ENCODE results near the gene PLCXD3. TPM values are rescaled to one million over a fixed set of nuclear protein-coding genes. Genes with fewer than 3 reads are reported as not detected.

Gene PLCXD3
- total and polyA plus RNA-seq, 2 of the 8 experiments (the other 6 are each of a cell fraction or from before 2014, with no cell fraction given): 0.03 to 0.07 TPM

DNA sequence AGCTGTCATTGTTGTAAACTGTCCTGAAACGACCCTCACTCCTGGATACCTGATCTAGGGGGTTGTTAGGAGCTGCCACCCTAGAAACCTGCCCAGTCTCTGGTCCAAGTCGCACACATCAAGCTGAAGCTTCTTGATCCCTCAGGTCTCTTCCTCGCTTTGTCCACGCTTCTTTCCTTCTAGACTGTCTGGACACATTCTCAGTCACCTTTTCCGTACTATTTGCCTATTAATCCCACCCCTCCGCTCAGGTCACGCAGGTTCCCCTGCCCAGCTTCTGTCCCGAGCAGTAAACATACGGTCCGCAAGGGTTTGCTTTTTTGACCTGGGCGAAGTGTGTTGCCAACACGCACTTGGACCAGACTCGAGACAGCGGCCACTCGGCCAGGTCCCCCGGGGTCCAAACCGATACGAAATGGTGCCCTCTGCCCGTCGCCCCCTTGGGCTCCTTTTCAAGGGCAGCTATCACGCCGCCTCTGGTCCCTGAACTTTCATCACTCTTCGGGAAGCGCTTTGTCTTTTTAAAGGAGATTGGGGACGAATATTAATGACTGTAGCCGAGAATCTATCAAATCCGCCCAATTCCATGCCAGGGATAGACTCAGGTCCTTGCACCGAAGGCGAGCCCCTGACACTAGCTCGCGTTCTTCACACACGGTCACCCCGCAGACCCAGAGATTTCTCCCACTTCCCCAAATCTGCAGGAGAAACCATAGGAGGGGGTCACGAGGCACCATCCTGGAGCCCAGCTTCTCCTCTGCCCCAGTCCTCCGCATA, 814 bp downstream of the PLCXD3 start:
- H4K91ac ChIP-seq (replicated peaks; ENCODE audit: insufficient read length, low read length): no peak overlapping the region
- H3K9me3 ChIP-seq (ENCODE audit: insufficient read depth in 2 of 2, low read depth in 1 of 2, low read length in 1 of 2): no peaks in the 10 kb centered on the region
- no peak overlapping the region for H3K9ac ChIP-seq (replicated peaks in 1 of 4; ENCODE audit: extremely low read depth in 1 of 4, low read depth in 3 of 4, low read length in 3 of 4)
- no peak overlapping the region for H2BK5ac ChIP-seq (ENCODE audit: low read depth, low read length)
- no peaks in the 10 kb centered on the region for H3K79me1 ChIP-seq (ENCODE audit: low read depth, low read length)
- no peak overlapping the region for H4K5ac ChIP-seq (ENCODE audit: insufficient read length, low read depth, low read length)
- no peak overlapping the region for H3K27ac ChIP-seq (ENCODE audit: low read depth, low read length)
- H3K79me2 ChIP-seq (ENCODE audit: control insufficient read depth in 1 of 2, insufficient read depth in 2 of 2, low read length in 2 of 2): no peaks in the 10 kb centered on the region
- H3K56ac ChIP-seq (replicated peaks; ENCODE audit: insufficient read length, low read depth, low read length): no peak overlapping the region
- POLR2A ChIA-PET (ENCODE audit: partially characterized antibody): no interaction called here
- H3K4me1 ChIP-seq (replicated peaks in 1 of 4; ENCODE audit: control insufficient read depth in 3 of 4, insufficient read depth in 4 of 4, low read length in 3 of 4): peaks cover 0 to 10% (median 3%) of the 10 kb centered on the region in 4 experiments; a peak in 4 of 7 replicates
- H3K4me2 ChIP-seq (ENCODE audit: insufficient read depth in 1 of 2, low read depth in 2 of 2, low read length in 2 of 2): peak overlapping the region; percentile 97 to 100
- peaks cover 11% of the 10 kb centered on the region for H3K23me2 ChIP-seq (ENCODE audit: low read depth, low read length)
- H2BK12ac ChIP-seq (ENCODE audit: low read depth, low read length): no peak overlapping the region
- DNase-seq (ENCODE audit: low read depth in 1 of 2, low spot score in 2 of 2): peak in 1 of 2 experiments; percentile 54
- no peak for FAIRE-seq
- peak overlapping the region; percentile 84 for H2AFZ ChIP-seq (ENCODE audit: low read length)
- H2BK20ac ChIP-seq (ENCODE audit: low read length): no peak overlapping the region
- H3K4me3 ChIP-seq (ENCODE audit: extremely low read depth in 1 of 4, insufficient read depth in 2 of 4, low read depth in 3 of 4, low read length in 4 of 4): peak overlapping the region; percentile 58 to 68 (median 63)
- whole genome bisulfite sequencing, 2 experiments (ENCODE audit: extremely low coverage in 1 of 2, insufficient coverage in 1 of 2, insufficient read length in 1 of 2, insufficient replicate concordance in 2 of 2, low coverage in 1 of 2, low lambda C conversion rate in 2 of 2, missing lambda C conversion rate in 1 of 2): 42% methylated on average over 29 of the region's 35 CpGs; no CpG with 5 or more reads in 1 of the 2 experiments
- no peak overlapping the region for H3K18ac ChIP-seq (ENCODE audit: extremely low read depth, low read length)
- H2BK120ac ChIP-seq (replicated peaks; ENCODE audit: low read depth, low read length): no peak overlapping the region
- CTCF ChIA-PET (ENCODE audit: partially characterized antibody): interaction anchor here (0.6 to 4.7 kb wide), 10 partner anchors 14 to 1291 kb away, joined by 3 to 19 read pairs (median 4); no protein-coding TSS in a partner anchor
- peak overlapping the region; percentile 63 for H4K8ac ChIP-seq (ENCODE audit: extremely low read depth, insufficient read depth, low read length)
- no peak overlapping the region; the same call in 1 of the 2 replicates for H2BK15ac ChIP-seq (ENCODE audit: low read length)
- no peak overlapping the region for H3K23ac ChIP-seq (ENCODE audit: insufficient read length)
- no peak overlapping the region for H3K4ac ChIP-seq (replicated peaks; ENCODE audit: insufficient read length, low read depth, low read length)
- H3K36me3 ChIP-seq (ENCODE audit: control insufficient read depth in 2 of 4, insufficient read depth in 4 of 4, low read length in 3 of 4): no peaks in the 10 kb centered on the region
- H2AK5ac ChIP-seq (ENCODE audit: low read depth, low read length): no peak overlapping the region
- no peak overlapping the region for H3K14ac ChIP-seq (ENCODE audit: insufficient read length)
- H3K27me3 ChIP-seq (replicated peaks in 1 of 4; ENCODE audit: control insufficient read depth in 3 of 4, extremely low read depth in 1 of 4, insufficient read depth in 3 of 4, low read length in 3 of 4): peaks cover 7 to 27% (median 24%) of the 10 kb centered on the region in 4 experiments
- no peaks in the 10 kb centered on the region for H4K20me1 ChIP-seq (replicated peaks in 1 of 2; ENCODE audit: control insufficient read depth in 1 of 2, insufficient read depth in 2 of 2, low read length in 2 of 2)
- TF ChIP-seq RAD21 (IDR thresholded peaks at IDR 0.05 in 1 of 2, conservative IDR thresholded peaks at IDR 0.05 in 1 of 2; ENCODE audit: low read depth in 2 of 2, low read length in 2 of 2) (no peak), POU5F1 (IDR thresholded peaks at IDR 0.05; ENCODE audit: low read depth, low read length) (no peak), NANOG (IDR thresholded peaks at IDR 0.05; ENCODE audit: insufficient read depth, low read depth, low read length, poor library complexity, severe bottlenecking) (no peak), BACH1 (IDR thresholded peaks at IDR 0.05; ENCODE audit: low read length) (no peak), EGR1 (IDR thresholded peaks at IDR 0.05; ENCODE audit: borderline replicate concordance, low read depth, low read length) (no peak), SIN3A (conservative IDR thresholded peaks at IDR 0.05 in 1 of 2, IDR thresholded peaks at IDR 0.05 in 1 of 2; ENCODE audit: low read depth in 1 of 2, low read length in 2 of 2) (no peak), CEBPB (IDR thresholded peaks at IDR 0.05; ENCODE audit: low read depth, low read length) (no peak), BCL11A (IDR thresholded peaks at IDR 0.05; ENCODE audit: low read depth in 2 of 2, low read length in 2 of 2) (no peak), SP1 (IDR thresholded peaks at IDR 0.05; ENCODE audit: low read depth, low read length) (no peak), GTF2F1 (IDR thresholded peaks at IDR 0.05; ENCODE audit: borderline replicate concordance, low read depth, low read length) (no peak), NRF1 (IDR thresholded peaks at IDR 0.05; ENCODE audit: low read depth, low read length) (no peak)
- TF ChIP-seq, protein P1, sequence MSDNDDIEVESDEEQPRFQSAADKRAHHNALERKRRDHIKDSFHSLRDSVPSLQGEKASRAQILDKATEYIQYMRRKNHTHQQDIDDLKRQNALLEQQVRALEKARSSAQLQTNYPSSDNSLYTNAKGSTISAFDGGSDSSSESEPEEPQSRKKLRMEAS (IDR thresholded peaks at IDR 0.05): no peak
